Measurements from ENCODE around the gene SSH2.

- no peak for TF ChIP-seq EZH2 (IDR thresholded peaks at IDR 0.05; ENCODE audit: borderline replicate concordance, insufficient read depth, low read depth, low read length, poor library complexity, severe bottlenecking)
- TF ChIP-seq, protein P1, sequence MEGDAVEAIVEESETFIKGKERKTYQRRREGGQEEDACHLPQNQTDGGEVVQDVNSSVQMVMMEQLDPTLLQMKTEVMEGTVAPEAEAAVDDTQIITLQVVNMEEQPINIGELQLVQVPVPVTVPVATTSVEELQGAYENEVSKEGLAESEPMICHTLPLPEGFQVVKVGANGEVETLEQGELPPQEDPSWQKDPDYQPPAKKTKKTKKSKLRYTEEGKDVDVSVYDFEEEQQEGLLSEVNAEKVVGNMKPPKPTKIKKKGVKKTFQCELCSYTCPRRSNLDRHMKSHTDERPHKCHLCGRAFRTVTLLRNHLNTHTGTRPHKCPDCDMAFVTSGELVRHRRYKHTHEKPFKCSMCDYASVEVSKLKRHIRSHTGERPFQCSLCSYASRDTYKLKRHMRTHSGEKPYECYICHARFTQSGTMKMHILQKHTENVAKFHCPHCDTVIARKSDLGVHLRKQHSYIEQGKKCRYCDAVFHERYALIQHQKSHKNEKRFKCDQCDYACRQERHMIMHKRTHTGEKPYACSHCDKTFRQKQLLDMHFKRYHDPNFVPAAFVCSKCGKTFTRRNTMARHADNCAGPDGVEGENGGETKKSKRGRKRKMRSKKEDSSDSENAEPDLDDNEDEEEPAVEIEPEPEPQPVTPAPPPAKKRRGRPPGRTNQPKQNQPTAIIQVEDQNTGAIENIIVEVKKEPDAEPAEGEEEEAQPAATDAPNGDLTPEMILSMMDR (IDR thresholded peaks at IDR 0.05), result no peak
Measured at GRCh38 chr17:29909236-29910003, 20.6 kb downstream of the SSH2 start.

All from B cell (primary cell).